GM12891 (cell line): ENCODE data around the gene MYG1.
"Not testable (repeated sequence)": the region's sequence is repeated elsewhere in the genome, so short reads cannot be mapped to it uniquely, and the experiment has no call there.

Source experiments
- DNase-seq: peaks from one replicate; pipeline ENCODE4 v3.0.0; 2011; ENCODE audit warnings: low spot score; ENCODE audit not compliant: insufficient read length
- FAIRE-seq: peaks from 2 replicates; lab custom pipeline; 2011; peaks lifted over from hg19 to GRCh38; lab: Jason Lieb, UNC
- PAX5 ChIP-seq: IDR thresholded peaks from 2 replicates; pipeline ENCODE4 v1.6.1; 2011; ENCODE audit warnings: low read length, moderate library complexity, mild to moderate bottlenecking; ENCODE audit not compliant: insufficient read depth, severe bottlenecking
- POLR2A ChIP-seq: IDR thresholded peaks from 2 replicates; pipeline ENCODE4 v1.6.1; 2011; ENCODE audit warnings: low read depth, low read length, control low read depth
- POLR2AphosphoS5 ChIP-seq: IDR thresholded peaks from 2 replicates; pipeline ENCODE4 v1.6.1; 2011; ENCODE audit warnings: low read depth, low read length, control low read depth
- POU2F2 ChIP-seq: IDR thresholded peaks from 2 replicates; pipeline ENCODE4 v1.6.1; 2011; ENCODE audit warnings: low read depth, mild to moderate bottlenecking, control low read depth, low read length, moderate library complexity
- SPI1 ChIP-seq: IDR thresholded peaks from 2 replicates; pipeline ENCODE4 v1.6.1; 2011; ENCODE audit warnings: low read depth, low read length, control low read depth
- TAF1 ChIP-seq: IDR thresholded peaks from 2 replicates; pipeline ENCODE4 v1.6.1; 2011; ENCODE audit warnings: low read depth, low read length, control low read depth

The MYG1 gene

DNA sequence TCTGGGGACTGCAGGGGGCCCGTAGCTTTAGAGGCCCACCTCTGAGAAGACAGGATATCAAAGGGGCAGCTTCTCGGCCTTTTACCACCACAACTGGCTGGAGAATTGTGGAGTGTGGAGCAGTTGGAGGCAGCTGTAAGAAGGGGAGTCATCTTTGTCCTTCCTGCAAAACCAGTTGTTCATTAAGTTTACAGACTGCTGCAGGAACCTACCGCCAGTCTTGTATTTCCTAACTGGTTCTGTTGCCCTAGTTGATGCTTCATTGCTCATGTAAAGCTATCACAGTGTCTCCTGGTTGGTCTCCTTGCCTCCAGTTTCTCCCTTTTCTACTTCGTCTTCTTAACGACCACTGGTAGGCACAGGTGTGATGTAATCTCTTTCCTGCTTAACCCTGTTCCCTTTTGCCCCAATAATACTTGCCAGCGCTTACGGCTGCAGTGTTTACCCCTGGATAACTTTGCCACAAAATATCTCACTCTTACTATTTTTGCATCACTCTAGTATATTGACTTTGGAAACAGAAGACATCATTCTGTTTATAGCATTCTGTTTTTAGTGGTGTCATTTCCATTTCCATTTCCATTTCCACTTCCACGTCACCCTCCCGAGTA is 19.5 kb upstream of the MYG1 start:
- TF ChIP-seq POLR2A (no peak), SPI1 (no peak), TAF1 (no peak), POU2F2 (no peak), PAX5 (no peak), POLR2AphosphoS5 (no peak)
- FAIRE-seq (no peak), DNase-seq (no peak)

GRCh38 chr12:53286448-53286847 is 13.0 kb upstream of the MYG1 start:
- FAIRE-seq: no peak
- no peak for DNase-seq
- TF ChIP-seq POLR2A (no peak), PAX5 (no peak), POU2F2 (no peak), SPI1 (no peak), TAF1 (no peak), POLR2AphosphoS5 (no peak)

GRCh38 chr12:53287741-53288216 is 11.7 kb upstream of the MYG1 start:
- DNase-seq (peak; percentile 76), FAIRE-seq (peak; percentile 90)
- TF ChIP-seq POLR2A (no peak), SPI1 (no peak), POU2F2 (no peak), PAX5 (no peak), POLR2AphosphoS5 (no peak), TAF1 (no peak)

- FAIRE-seq: no peak
- DNase-seq: no peak
- TF ChIP-seq PAX5: no peak
- TF ChIP-seq POLR2A: no peak
- no peak for TF ChIP-seq POLR2AphosphoS5
- no peak for TF ChIP-seq SPI1
- no peak for TF ChIP-seq TAF1
- no peak for TF ChIP-seq POU2F2
Measured at GRCh38 chr12:53288322-53288721, 11.2 kb upstream of the MYG1 start.

- DNase-seq (no peak), FAIRE-seq (no peak)
- TF ChIP-seq POLR2A: no peak
- TF ChIP-seq TAF1: no peak
- no peak for TF ChIP-seq POLR2AphosphoS5
- TF ChIP-seq PAX5: no peak
- no peak for TF ChIP-seq POU2F2
- TF ChIP-seq SPI1: no peak
Measured at GRCh38 chr12:53289891-53290290, 9.6 kb upstream of the MYG1 start.

DNA sequence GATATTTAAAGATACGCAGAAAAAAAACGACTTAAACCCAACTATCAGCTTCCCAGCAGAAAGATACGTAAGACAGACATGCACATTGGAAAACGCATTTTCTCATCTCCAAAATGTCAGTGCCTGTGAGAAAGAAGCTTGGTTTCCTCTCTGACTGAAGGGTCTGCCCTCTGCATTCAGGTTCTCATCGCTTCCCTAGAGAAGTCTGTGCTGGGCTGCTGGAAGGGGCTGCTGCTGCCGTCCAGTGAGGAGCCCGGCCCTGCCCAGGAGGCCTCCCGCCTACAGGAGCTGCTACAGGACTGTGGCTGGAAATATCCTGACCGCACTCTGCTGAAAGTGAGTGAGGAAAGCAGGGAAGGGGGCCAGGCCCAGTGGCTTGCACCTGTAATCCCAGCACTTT is 8.8 kb upstream of the MYG1 start:
- FAIRE-seq (no peak), DNase-seq (no peak)
- TF ChIP-seq POU2F2: no peak
- no peak for TF ChIP-seq SPI1

DNA sequence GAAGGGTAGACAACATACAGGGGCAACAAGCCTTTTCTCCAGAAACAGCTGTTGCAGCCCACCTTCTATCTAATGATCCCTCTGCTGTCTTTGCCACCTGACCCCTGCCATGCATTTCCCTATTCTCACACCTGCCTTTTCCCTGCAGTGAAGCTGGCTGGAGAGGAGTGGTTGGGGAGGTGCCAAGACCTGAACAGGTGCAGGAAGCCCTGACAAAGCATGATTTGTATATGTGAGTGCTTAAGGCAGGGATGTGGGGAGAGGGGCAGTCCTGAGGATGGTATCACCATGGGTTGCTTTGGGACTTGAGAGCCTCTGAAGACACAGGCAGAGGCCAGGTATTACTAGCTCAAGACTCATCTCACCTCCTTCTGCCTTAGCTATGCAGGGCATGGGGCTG is 7.1 kb upstream of the MYG1 start:
- FAIRE-seq: no peak
- no peak for DNase-seq
- TF ChIP-seq POLR2A: no peak
- no peak for TF ChIP-seq PAX5
- no peak for TF ChIP-seq TAF1
- no peak for TF ChIP-seq POU2F2
- TF ChIP-seq POLR2AphosphoS5: no peak
- TF ChIP-seq SPI1: no peak

DNA sequence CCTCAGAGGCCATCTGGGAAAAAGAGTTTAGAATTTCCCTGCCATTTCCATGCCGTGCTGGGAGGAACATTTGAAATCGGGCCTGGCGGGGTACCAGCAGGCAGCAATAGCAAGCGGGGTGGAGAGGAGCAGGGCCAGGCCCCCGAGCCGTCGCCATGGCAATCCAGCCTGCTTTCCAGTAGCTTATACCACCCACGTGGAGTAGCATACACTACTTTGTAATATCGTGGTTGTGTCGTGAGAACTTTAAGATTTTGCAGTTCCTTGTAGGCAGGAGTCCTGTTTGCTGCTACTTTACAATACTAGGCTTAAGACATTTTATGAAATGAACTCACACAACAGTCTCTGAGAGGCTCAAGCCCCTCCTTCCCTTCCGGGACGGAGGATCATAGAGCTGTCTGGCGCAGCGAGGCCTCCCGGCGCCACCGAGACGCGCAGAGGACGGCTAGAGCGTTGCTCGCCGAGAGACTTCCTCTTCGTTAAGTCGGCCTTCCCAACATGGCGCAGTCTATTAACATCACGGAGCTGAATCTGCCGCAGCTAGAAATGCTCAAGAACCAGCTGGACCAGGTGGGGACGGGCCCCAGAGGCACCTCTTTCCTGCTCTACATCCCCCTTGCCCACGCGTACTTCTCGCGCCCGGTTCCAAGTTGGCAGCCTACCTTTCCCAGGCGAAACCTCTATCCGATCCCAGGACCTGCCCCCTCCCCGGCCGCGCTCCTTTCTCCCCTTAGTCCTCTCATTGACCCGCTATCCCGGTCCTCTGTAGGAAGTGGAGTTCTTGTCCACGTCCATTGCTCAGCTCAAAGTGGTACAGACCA is 4.2 kb upstream of the MYG1 start, which contains the start of gene PFDN5:
Gene PFDN5, plus strand, starts transcription at position 473 of the 821 bp plus-strand sequence. Its CDS starts 26 bp downstream, at position 499.
- peak; percentile 97 for FAIRE-seq
- DNase-seq: peak; percentile 78
- no peak for TF ChIP-seq PAX5
- TF ChIP-seq TAF1: peak; percentile 96
- peak; percentile 93 for TF ChIP-seq POLR2AphosphoS5
- peak; percentile 57 for TF ChIP-seq POU2F2
- peak; percentile 88 for TF ChIP-seq SPI1
- TF ChIP-seq POLR2A: peak; percentile 92

- no peak for DNase-seq
- no peak for FAIRE-seq
- TF ChIP-seq POLR2A (no peak), SPI1 (no peak), POLR2AphosphoS5 (no peak), TAF1 (no peak), PAX5 (no peak), POU2F2 (no peak)
Measured at GRCh38 chr12:53295891-53296219, 3.6 kb upstream of the MYG1 start.

- FAIRE-seq, DNase-seq: not testable (repeated sequence)
Measured at GRCh38 chr12:53297106-53297505, 2.4 kb upstream of the MYG1 start.
